Prostate gland (tissue), 2 donors: ENCODE results near the gene GOLIM4.

Source experiments
- POLR2AphosphoS5 ChIP-seq: sonication (generic); formaldehyde crosslinking; IDR thresholded peaks from one replicate; pipeline ENCODE4 v1.6.1; 2017; ENCODE audit warnings: antibody characterized with exemption
- TF ChIP-seq, protein P1 (sequence below), 4 experiments: fragments of 200-600 bp in 2 of 4; fragments of 450-650 bp in 2 of 4; sonication (generic) in 2 of 4; IDR thresholded peaks; 1 replicate in 3 of 4; 2 replicates in 1 of 4; pipeline ENCODE4 v1.5.1; 2016 to 2019; ENCODE audit warnings: antibody characterized with exemption in 4 of 4, mild to moderate bottlenecking in 2 of 4, moderate library complexity in 2 of 4

DNA sequence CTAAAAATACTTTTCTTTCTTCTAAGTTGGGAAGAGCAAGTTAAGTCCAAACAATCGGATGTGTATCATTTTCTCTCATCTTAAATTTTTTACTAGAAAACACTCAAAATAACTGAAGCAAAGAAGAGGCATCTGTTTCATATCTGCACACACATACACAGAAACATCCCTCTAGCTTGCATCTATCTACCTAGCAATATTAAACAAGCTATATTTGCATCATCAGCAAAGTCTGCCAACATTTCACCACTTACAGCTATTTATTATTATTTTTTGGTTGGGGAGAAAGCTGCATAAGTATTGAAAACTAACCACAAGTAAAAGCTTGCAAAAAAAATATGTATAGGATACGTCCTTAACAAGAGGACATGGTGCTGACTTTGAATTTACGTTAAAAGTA lies 1.9 kb downstream of the GOLIM4 start:
- TF ChIP-seq, protein P1, sequence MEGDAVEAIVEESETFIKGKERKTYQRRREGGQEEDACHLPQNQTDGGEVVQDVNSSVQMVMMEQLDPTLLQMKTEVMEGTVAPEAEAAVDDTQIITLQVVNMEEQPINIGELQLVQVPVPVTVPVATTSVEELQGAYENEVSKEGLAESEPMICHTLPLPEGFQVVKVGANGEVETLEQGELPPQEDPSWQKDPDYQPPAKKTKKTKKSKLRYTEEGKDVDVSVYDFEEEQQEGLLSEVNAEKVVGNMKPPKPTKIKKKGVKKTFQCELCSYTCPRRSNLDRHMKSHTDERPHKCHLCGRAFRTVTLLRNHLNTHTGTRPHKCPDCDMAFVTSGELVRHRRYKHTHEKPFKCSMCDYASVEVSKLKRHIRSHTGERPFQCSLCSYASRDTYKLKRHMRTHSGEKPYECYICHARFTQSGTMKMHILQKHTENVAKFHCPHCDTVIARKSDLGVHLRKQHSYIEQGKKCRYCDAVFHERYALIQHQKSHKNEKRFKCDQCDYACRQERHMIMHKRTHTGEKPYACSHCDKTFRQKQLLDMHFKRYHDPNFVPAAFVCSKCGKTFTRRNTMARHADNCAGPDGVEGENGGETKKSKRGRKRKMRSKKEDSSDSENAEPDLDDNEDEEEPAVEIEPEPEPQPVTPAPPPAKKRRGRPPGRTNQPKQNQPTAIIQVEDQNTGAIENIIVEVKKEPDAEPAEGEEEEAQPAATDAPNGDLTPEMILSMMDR (IDR thresholded peaks at IDR 0.05), result no peak
- no peak for TF ChIP-seq POLR2AphosphoS5
